Stimulated activated CD8-positive, alpha-beta memory T cell treated with anti-CD3 and anti-CD28 coated beads, Interleukin-7, amount 100 ng/mL, for 1 hour (primary cell): ENCODE measurements around the gene COL5A1.
"Not testable (repeated sequence)": the region's sequence is repeated elsewhere in the genome, so short reads cannot be mapped to it uniquely, and the experiment has no call there.

Source experiments
- DNase-seq, 2 donors: peaks; one replicate each; pipeline ENCODE4 v3.0.0-alpha.2; 2020; ENCODE audit warnings: low read depth in 2 of 2

COL5A1 gene

DNA sequence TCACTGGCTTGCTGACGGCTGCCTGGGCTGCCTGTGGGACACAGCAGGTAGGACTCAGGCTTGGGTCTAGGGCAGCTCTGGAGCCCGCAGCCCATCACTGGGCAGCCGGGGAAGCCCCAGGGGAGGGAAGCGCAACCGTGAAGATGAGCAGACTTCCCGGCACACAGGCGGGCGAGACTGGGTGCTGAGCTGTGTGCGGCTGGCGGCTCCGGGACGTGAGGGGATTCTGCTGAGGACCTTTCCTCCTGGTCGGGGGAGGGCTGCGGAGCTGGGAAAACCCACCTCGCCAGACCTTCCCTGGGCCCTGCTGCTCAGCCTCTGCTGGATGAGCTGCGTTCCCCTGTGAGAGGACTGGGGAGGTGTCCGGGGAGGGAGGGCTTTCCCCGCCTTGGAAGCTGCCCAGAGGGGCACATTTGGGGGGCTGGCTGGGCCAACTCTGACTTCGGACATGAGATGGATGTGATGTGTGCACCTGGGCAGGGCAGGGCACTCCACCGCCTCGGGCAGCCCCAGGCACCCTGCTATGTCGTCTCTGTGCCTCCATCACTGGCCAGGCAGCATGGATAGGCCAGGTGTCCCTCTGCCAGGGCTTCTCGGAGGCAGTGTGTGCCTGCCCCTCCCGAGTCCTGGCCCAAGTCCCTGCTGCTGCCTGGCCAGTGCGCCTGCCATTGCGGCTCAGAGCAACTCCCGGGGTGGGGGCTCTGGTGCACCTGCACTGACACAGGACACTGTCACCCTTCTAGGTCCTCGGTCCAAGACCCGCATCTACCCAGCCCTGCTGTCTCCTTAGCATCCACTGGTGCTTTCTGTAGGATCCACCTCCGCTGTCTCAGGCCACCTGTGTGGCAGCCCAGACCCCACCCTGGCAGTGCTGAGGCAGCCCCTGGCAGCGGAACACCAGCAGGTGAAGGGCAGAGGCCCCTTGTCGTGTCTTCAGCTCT is 66.4 kb downstream of the COL5A1 start:
- no peak for DNase-seq

DNA sequence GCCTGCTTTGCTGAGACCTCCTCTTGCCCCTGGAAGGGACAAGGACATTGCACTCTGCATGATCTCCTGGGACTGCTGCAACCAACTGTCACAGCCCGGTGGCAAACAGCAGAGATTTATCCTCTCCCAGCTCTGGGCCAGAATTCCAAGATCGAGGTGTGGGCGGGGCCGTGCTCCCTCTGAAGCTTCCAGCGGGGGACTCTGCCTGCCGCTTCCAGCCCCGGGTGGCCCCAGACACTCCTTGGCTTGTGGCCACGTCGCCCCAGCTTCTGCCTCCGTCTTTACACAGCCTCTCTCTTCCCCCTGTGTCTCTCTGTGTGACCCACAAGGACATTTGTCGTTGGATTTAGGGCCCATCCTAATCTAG is 67.1 kb downstream of the COL5A1 start:
- no peak for DNase-seq

DNA sequence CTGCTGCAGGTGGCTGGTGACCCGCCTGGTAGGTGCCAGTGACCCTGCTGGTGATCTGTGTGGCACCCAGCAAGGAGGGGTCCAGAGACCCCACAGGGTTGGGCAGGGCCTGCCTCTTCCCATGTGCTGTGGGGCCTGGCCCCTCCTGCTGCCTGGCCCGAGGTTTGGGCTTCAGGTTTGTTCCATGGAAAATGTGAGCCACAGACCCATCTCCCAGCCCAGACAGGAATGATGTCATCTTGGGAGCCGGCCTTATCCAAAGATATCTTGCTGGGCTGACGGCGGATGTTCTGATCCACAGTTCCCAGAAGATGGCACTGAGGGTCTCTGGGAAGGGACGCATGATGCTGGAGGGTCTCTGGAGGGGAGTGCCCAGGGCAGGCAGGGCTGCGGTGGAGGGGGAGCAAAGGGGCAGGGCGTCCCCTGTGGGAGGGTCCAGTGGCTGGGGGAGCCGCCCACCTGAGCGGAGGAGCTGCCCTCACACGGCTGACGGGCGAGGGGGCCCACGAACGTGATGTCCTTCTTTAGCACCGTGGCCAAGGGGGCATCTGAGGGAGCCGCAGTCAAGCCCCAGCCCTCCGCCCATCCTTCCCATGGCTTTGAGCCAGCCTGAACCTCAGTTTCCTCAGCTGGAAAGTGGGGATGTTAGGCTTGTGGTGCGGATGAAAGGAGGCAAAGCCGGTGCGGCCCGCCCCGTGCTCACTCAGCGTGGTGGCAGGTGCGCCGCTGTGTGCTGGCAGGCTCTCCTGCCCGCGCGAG is 68.1 kb downstream of the COL5A1 start:
- DNase-seq: no peak

DNA sequence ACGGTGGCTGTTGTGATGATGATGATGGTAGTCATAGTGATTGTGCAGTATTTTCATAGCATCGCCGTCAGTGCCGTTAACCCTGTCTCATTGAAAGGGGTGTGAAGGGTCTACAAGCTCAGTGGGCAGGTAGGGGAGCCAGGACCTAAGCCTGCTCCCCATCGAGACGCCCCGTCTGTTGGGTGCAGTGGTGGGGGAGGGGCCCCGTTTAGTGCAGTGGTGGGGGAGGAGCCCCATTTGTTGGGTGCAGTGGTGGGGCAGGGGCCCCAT is 68.6 kb downstream of the COL5A1 start:
- DNase-seq: no peak

DNA sequence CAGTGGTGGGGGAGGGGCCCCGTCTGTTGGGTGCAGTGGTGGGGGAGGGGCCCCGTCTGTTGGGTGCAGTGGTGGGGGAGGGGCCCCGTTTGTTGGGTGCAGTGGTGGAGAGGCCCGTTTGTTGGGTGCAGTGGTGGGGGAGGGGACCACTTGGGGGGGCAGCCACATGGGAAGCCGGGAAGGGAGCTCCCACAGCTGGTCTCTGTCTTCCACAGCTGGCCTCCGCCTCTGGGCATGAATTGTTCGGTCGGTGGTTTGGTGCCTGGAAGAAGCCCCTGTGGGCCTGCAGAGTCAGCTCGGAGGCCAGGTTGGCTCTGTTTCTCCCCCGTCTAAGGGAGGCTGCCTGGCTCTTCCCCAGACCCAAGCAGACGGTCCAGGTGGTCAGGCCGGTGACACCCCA is 69.3 kb downstream of the COL5A1 start:
- no peak for DNase-seq

DNA sequence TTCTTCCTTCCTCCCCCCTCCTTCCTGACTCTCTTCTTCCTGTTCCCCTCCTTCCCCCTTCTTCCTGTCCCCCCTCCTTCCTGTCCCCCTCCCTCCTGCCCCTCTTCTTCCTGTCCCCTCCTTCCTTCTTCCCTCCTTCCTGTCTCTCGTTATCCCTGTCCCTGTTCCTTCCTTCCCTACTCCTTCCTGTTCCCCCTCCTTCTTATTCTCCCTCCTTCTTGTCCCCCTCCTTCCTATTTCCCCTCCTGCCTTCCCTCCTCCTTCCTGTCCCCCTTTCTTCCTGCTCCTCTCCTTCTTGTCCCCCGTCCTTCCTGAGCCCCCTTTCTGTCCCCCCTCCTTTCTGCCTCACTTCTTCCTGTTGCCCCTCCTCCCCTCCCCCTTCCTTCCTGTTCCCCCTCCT is 70.6 kb downstream of the COL5A1 start:
- no peak for DNase-seq

DNA sequence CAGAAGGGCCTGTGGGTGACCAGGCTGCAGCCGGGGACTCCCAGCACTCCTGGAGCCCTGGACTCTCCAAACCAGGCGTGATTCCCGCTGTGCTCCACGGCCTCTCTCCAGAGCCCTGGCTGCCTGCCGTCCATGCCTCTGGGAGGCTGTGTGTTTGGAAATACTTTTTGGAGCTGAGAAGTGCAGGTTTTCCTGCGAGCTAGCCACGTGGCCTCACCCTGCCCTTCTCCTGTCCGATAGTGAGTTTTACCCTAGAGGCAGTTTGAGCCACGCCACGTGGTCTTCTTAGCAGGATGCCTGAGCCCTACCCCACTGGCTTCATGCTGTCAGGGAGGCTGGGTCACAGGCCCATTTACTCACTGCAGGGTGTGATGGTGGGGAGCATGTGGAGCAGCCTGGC is 71.3 kb downstream of the COL5A1 start:
- DNase-seq: no peak

DNA sequence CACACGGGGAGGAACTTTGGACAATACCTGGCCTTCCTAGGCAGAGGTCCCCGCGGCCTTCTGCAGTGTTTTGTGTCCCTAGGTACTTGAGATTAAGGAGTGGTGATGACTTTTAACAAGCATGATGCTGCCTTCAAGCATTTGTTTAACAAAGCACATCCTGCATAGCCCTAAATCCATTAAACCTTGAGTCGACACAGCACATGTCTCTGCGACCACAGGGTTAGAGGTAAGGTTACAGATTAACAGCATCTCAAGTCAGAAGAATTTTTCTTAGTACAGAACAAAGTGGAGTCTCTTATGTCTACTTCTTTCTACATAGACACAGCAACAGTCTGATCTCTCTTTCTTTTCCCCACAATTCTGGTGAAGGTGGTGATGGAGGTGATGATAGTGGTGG is 73.9 kb downstream of the COL5A1 start:
- not testable (repeated sequence) for DNase-seq

DNA sequence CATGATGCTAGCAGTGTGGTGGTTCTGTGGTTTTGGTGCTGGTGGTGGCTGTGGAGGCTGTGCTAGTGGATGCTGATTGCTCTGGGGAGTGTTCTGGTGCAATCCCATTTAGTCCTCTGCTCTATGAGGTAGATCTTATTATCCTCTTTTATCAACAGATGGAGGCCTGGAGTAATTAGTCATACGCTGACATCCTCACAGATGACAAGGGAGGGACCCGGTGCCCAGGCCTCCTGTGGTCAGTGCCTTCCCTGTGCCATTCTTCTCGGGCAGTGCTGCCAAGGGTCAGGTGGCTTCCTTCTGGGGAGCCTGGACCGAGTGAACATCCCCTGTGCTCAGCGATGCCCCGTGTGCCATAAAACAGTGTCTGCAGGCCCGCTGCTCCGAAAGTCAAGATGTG is 74.5 kb downstream of the COL5A1 start:
- no peak for DNase-seq

DNA sequence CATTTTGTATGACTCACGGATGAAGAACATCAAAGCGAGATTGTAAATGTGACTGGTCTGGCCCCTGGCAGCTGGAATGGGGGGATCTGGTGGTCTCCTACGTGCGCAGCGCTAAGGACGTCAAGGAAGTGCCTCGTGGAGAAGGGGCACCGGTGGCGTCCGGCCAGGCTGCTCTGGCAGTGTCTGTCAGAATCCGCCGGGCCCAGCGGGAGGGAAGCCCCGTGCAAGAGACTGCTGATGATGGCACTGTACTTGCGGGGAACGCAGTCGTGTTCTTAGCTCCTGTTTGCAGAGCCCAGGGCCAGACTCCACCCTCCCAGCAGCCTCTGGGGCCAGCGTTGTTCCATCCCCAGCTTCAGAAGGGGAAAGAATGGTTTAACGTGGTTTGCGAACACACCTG is 75.5 kb downstream of the COL5A1 start:
- DNase-seq: no peak

DNA sequence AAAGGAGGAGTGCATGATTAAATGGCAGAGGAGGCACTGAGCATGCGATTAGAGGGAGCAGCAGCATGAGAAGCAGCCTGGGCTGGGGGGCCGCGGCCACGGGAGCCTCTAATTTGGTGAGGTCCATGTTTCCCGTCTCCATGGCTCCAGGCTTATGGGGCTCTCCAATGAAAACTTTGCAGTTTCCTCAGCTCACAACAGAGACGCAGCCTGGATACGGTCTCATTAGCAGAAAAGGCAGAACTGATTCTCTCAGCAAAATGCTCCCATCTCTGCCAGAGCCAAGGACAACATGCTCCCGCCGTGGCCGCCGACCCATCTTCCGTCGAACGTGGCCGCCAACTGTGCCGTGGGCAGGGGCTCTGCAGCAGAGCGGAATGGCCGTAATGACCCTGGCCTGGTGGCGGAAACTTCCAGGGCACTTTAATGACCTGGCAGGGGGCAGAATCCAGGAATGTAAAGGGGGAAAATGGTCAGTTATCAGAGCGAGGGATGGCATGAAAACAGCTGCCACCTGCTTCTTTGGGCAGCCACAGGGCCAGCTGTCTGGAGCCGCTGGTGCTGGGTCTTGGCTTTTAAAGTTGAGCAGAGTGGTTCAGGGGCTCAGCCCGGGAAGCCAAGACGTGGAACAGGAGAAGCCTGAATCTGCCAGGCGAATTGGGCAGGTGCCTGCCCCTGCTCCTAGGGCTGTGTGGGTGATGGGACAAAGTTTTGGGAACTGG is 76.5 kb downstream of the COL5A1 start:
- no peak for DNase-seq

DNA sequence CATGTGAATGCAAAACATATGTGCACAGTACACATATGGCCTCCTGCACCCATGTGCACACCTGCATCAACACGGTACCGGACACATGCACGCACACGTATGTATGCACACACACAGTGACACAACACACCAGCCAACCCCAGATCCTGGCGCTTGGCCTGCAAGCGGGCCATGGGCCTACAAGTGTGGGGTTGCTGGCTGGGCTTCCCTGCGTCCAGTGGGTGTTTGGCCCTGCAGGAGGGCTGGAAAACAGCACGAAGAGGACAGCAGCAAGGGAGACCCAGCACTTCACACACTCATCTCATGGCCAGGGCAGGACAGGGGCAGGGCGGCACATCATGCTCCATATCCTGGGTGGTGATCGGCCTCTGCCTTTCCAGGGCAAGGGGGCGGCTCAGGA is 77.7 kb downstream of the COL5A1 start:
- DNase-seq: no peak

DNA sequence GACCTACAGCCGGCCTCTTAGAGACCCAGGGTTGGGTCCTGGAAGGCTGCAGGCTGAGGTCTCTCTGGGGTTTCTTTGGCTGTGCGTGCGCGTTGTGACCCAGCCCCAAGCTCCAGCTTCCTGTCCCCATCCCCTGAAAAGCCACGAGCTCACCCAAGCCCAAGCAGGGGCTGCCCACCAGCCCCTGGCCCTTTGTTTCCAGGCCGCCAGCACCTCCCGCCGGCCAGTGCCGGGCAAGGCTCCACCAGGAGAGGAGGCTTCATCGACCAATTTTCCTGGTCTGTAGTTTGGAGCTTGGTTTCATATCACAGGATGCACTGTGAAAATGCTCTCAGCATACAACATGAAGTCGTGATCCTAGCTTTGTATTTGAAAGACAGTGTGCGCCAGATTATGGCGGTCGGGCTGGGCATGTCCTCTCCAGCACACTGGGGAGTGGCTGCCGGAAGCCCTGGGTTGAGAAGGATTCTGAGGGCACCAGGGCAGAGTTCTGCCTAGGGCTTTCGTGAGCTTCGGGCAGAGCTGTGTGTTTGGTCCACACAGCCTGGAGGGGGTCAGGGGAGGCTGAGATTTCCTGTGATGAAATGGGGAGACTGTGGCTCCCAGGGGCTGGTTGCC is 78.6 kb downstream of the COL5A1 start:
- no peak for DNase-seq

DNA sequence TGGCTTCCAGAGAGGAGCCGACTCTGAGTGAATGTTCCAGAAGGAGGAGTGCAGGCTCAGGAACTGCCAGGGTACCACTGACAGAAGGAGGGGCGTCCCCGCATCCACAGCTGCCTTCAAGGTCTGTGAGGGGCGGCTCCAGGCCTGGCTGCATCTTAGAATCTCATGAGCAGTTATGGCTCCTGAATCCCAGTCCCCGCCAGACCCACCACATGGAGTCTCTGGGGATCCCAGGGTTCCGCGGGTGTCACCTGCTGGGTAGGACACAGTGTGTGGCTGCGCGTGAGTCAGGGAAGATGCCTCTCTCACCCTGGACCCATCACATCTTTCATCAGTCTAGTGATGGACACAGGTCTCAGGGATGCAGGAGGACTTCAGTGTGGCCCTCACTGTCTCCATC is 79.2 kb downstream of the COL5A1 start:
- DNase-seq: no peak

DNA sequence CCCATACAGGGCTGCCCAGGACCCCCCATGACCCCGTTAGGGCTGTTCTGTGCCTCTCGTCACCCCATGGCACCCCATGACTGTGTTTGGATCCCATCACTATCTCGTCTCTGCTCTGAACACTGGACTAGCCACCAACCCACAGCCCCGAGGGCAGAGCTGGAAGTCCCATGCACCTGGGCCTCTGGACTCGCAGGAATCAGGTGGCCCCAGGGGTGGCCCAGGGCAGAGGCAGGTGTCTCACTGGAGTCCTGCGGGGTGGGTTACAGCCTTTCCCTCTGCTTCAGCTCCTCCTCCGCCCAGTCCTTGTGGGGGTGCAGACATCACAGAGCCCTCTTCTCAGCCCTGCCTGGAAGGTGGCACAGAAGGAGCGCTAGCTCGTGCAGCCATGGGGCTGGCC is 79.7 kb downstream of the COL5A1 start:
- DNase-seq: no peak

DNA sequence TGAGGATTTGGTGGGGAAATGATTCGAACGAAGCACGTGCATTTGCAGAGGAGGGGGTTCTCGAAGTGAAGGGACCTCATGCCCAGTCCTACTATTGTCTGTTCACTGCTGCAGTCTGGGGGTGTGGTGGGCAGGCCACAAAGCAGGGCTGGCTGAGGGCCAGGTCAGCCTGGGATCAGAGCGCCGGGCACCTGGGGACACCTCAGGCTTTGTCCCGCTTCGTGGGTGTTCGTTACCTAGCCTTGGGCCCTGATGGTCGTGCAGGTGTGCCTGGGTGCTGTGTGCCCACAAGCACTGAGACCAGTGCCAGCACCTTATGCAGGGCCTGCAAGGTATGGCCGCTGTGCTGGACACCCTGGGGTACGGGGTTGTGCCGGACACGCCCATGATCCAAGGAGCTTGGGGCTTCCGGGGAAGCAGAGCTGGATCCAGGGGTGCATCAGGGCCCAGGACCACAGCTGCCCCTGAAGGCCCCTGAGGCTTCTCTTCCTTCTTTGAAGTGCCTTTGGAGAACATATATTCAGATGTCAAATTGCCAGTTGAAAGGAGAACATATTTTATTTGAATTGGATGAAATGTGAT is 80.6 kb downstream of the COL5A1 start:
- no peak for DNase-seq

DNA sequence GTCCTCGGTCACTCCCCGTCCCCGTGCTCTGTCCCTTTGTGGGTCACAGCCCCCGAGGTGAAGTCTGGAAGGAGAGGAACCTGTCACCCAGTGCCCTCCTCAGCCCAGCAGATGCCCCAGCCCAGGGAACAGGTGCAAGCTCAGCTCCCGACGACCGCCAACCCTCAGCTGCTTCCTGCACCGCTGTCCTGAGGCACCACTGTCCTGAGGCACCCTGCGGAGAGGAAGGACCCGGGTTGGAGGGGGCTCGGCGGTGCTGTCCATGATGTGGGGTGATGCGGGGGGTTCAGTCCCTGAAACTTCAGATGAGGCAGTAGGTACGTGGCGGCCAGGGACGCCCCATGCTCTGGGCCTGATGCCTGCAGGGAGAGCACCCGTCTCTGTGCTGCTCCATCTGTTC is 81.4 kb downstream of the COL5A1 start:
- DNase-seq: no peak

DNA sequence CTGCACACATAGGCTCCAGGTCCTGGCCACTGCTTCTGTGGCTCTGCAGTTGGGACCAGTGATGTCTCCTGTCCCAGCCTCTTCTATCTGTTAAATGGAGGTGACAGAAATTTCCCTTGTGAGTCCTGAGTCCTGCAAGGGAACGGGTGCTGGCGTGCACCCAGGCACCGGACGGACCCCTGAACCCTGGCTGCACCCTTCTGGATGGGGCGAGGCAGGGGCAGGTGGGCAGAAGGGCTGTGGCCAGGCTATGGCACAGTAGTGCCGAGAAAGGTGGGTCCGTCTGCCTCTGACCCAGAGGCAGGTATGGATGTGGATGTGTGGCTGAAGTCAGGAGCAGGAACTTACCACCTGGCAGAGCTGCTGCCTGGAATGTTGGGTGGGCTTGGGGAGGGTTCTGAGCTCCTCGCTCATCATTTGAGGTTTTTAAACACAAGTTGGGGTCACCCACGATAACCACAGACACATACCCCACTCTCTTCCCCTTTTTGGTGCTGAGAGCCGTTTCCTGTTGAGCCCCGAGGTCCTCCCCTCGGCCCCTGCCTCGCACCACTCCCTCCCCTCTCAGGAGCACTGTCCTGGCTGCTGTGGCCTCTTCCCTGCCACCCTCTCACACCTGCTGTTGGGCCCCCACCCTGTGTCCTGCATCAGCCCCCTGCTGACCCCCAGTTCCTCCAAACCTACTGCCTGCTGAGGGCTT is 82.0 kb downstream of the COL5A1 start:
- DNase-seq: no peak

DNA sequence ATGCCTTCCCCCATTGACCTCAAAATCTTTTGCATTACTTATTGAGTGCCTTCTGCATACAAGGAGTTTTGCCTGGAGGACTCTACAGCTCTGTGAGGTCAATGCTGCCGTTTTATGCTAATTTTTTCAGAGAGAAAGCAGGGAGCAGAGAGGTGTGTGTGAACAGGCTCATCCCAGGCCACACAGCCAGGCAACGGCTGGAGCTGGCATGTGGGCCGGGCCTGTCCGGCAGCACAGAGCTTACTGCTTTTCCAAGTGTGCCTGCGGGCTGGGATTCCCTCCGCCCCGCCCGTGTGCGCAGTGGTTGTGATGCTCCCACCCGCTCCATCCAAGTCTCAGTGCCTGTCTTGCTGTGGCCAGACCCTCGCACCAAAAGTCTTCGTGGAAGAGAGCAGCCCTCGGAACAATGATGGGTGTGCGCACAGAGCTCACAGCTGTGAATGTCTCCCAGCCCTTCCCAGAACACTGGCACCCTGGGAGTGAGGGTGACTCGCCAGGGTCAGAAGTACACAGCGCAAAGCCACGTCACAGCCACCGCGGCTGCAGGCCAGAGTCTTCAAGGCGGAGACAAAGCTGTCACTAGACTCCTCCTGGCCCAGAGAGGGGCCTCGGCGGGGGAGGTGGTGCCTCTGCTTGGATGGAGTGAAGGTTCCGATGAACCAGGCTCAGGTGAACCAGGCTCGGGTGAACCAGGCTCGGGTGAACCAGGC is 82.8 kb downstream of the COL5A1 start:
- DNase-seq: no peak

DNA sequence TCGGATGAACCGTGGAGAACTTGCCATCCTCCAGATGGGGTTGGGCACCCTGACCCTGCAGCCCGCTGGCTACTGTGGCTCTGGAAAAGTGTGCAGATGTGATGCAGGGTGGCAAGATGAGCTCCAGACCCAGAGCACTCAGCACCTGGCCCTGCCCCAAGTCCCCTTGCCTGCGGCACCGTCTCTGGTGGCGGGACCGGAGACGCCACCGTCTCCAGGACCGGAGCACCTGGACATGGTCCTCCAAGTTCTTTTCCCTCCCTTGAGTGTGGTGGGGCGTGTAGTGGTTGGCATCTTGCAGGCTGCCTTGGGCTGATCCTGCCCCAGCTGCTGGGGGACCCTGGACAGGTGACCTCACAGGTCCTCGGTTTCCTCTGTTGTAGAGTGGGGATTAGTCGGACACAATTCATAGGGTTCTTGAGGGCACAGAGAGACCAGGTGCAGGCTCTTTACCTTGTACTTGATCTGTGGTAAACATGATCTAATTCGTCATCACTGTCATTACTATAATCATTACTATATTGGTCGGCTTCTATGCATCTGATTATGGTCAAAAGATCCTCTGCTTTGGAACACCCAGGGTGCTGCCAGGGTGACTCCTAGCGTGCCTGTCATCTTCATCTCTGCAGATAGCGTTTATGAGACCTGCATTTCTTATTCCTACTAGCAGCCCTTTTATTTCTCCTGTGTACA is 83.5 kb downstream of the COL5A1 start:
- no peak for DNase-seq
